CD4-positive, alpha-beta memory T cell (primary cell): ENCODE measurements around the gene IL32. TPM values are rescaled to one million over a fixed set of nuclear protein-coding genes. Genes with fewer than 3 reads are reported as not detected.

ENCODE experiments used
- CTCF ChIA-PET: fragments of 350-600 bp; sonication (Branson Sonifier 250); formaldehyde crosslinking; loops from one replicate; lab custom pipeline; 2021; ENCODE audit warnings: inconsistent platforms; ENCODE audit not compliant: partially characterized antibody; lab: Charles Lee
- POLR2A ChIA-PET: fragments of 350-600 bp; sonication (Branson Sonifier 250); formaldehyde crosslinking; loops from one replicate; lab custom pipeline; 2021; ENCODE audit not compliant: partially characterized antibody; lab: Charles Lee
- DNase-seq, 5 donors: peaks; one replicate each; pipeline versions ENCODE4 v3.0.0 to v3.0.0-alpha.2; 2020 to 2022; ENCODE audit warnings: mixed read lengths in 1 of 5
- H3K27ac ChIP-seq: one replicate; pipeline ENCODE4 v1.7.0; 2013; ENCODE audit warnings: low read depth, low read length
- H3K27me3 ChIP-seq: 2 replicates; pipeline ENCODE4 v1.7.0; 2013; ENCODE audit warnings: mild to moderate bottlenecking, low read length, moderate library complexity; ENCODE audit not compliant: insufficient read depth
- H3K36me3 ChIP-seq: 2 replicates; pipeline ENCODE4 v1.7.0; 2013; ENCODE audit warnings: mild to moderate bottlenecking, low read length, moderate library complexity; ENCODE audit not compliant: insufficient read depth
- H3K4me1 ChIP-seq: 2 replicates; pipeline ENCODE4 v1.7.0; 2013; ENCODE audit warnings: mild to moderate bottlenecking, low read length, moderate library complexity; ENCODE audit not compliant: insufficient read depth
- H3K4me3 ChIP-seq, 2 donors: one replicate each; pipeline ENCODE4 v1.7.0; 2013; ENCODE audit warnings: low read length in 2 of 2, mild to moderate bottlenecking in 1 of 2
- H3K9me3 ChIP-seq, 2 donors: one replicate each; pipeline ENCODE4 v1.7.0; 2013; ENCODE audit warnings: low read length in 2 of 2, control low read depth in 1 of 2; ENCODE audit not compliant: control insufficient read depth in 1 of 2
- H3K27ac Mint-ChIP-seq, 7 donors: one replicate each; pipeline ENCODE4 v1.8.0; 2020 to 2021; ENCODE audit warnings: mixed read lengths in 7 of 7, mild to moderate bottlenecking in 6 of 7, inconsistent platforms in 3 of 7, moderate library complexity in 3 of 7
- H3K27me3 Mint-ChIP-seq, 2 donors: one replicate each; pipeline ENCODE4 v1.8.0; 2020 to 2021; ENCODE audit warnings: mixed read lengths in 2 of 2
- H3K36me3 Mint-ChIP-seq, 2 donors: one replicate each; pipeline ENCODE4 v1.8.0; 2020 to 2021; ENCODE audit warnings: mixed read lengths in 2 of 2, inconsistent platforms in 1 of 2, mild to moderate bottlenecking in 1 of 2
- H3K4me1 Mint-ChIP-seq, 4 donors: one replicate each; pipeline ENCODE4 v1.8.0; 2020 to 2021; ENCODE audit warnings: mixed read lengths in 4 of 4, mild to moderate bottlenecking in 1 of 4
- H3K4me3 Mint-ChIP-seq, 8 donors: one replicate each; pipeline ENCODE4 v1.8.0; 2020 to 2021; ENCODE audit warnings: mixed read lengths in 8 of 8, mild to moderate bottlenecking in 7 of 8, moderate library complexity in 6 of 8, inconsistent platforms in 3 of 8
- H3K9me3 Mint-ChIP-seq, 8 donors: one replicate each; pipeline ENCODE4 v1.8.0; 2020 to 2021; ENCODE audit warnings: mixed read lengths in 8 of 8, mild to moderate bottlenecking in 5 of 8, inconsistent platforms in 3 of 8, moderate library complexity in 1 of 8
- intact Hi-C: fragments of 100-400 bp; cut with micrococcal nuclease; formaldehyde crosslinking; loops from one replicate; pipeline ENCODE4 v1.15.1; 2023
- polyA plus RNA-seq, 2 donors: library from polyadenylated mRNA; unstranded; fragments of 300-500 nt; fragmentation: Illumina TruSeq; gene quantifications; one replicate each; pipeline ENCODE4 v1.2.3, GENCODE V29; 2021
- total RNA-seq, 2 experiments: library from RNA; stranded (reverse); gene quantifications; one replicate each; pipeline ENCODE4 v1.2.3, GENCODE V29; 2021

IL32 gene
- total and polyA plus RNA-seq, 4 experiments from 2014 or later = 752 to 3,174 (median 1,961) TPM

DNA sequence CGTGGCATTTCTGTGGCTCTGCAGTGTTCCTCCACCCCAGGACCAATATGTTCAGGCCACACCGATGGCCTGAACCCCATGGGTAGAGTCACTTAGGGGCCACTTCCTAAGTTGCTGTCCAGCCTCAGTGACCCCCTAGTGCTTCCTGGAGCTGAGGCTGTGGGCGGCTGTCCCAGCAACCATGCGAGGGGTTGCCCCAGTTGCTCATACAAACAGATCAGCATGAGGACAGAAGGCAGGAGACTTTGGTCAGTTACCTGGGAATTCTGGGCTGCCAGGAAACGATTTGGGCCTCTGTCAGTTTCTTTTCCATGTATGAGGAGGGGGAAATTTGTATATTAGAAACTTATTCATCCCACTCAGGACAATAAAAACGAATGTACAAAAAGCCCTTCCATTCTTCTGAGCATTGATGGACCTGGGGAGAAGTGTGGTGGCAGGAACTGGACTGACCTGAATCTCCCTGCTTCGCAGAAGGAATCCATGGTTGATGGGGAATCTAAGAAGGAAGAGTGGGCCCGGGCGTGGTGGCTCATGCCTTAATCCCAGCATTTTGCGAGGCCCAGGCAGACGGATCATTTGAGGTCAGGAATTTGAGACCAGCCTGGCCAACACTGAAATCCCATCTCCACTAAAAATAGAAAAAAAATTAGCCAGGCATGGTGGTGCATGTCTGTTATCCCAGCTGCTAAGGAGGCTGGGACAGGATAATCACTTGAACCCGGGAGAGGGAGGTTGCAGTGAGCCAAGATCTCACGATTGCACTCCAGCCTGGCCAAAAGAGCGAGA lies 4.9 kb upstream of the IL32 start:
- Histone ChIP-seq H3K27me3 (no peaks in the 10 kb centered on the region), H3K9me3 (no peaks in the 10 kb centered on the region), H3K4me3 (no peak overlapping the region), H3K36me3 (no peaks in the 10 kb centered on the region), H3K27ac (peak overlapping the region; percentile 89), H3K4me1 (peaks cover 79% of the 10 kb centered on the region)
- POLR2A ChIA-PET = interaction anchor here (0.9 to 6.7 kb wide), 12 partner anchors 10 to 99 kb away, joined by 3 to 129 read pairs (median 22); partner anchors contain the start of genes TNFRSF12A and ZNF213
- Mint-ChIP-seq H3K36me3 (peaks cover 1 to 18% of the 10 kb centered on the region in 2 donors), H3K4me3 (peak overlapping the region; percentile 77 to 95 (median 90)), H3K4me1 (peaks cover 29 to 75% (median 55%) of the 10 kb centered on the region in 4 donors), H3K27me3 (no peaks in the 10 kb centered on the region), H3K27ac (peak overlapping the region; percentile 83 to 95 (median 90)), H3K9me3 (no peaks in the 10 kb centered on the region)
- DNase-seq = no peak
- intact Hi-C loops = no loop called here
- CTCF ChIA-PET = interaction anchor here (0.9 to 13.3 kb wide), 14 partner anchors 7 to 112 kb away, joined by 3 to 362 read pairs (median 13); partner anchors contain the start of genes ZNF213 and ZSCAN10

DNA sequence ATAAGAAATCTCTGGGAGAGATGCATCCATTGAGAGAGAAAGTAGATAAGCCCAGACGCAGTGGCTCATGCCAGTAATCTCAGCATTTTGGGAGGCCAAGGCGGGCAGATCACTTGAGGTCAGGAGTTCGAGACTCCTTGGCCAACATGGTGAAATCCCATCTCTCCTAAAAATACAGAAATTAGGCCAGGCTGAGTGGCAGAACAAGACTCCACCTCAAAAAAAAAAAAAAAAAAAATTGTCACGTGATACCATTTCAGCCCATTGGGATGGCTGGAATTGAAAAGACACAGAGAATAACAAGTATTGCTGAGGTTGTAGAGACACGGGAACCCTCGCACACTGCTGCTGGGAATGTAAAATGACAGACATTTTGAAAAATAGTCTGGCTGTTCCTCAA lies 2.9 kb upstream of the IL32 start:
- no peak for DNase-seq
- peaks cover 0 to 4% (median 0%) of the 10 kb centered on the region in 8 donors for H3K9me3 Mint-ChIP-seq
- intact Hi-C loops = no loop called here
- peaks cover 17 to 29% of the 10 kb centered on the region in 2 donors for H3K36me3 Mint-ChIP-seq
- peaks cover 63% of the 10 kb centered on the region for H3K4me1 ChIP-seq
- peak overlapping the region in 5 of 7 donors; percentile 77 to 98 (median 95) for H3K27ac Mint-ChIP-seq
- H3K27ac ChIP-seq = no peak overlapping the region
- ChIA-PET CTCF (interaction anchor here (0.7 to 13.3 kb wide), 6 partner anchors 13 to 221 kb away, joined by 3 to 362 read pairs (median 20); partner anchors contain the start of genes ZNF213 and ZSCAN10), POLR2A (interaction anchor here (1.4 to 8.8 kb wide), 6 partner anchors 14 to 96 kb away, joined by 4 to 217 read pairs (median 4); partner anchors contain the start of gene ZSCAN10)
- peaks cover 5% of the 10 kb centered on the region for H3K36me3 ChIP-seq
- peak overlapping the region in 3 of 8 donors; percentile 68 to 100 (median 78) for H3K4me3 Mint-ChIP-seq
- no peaks in the 10 kb centered on the region for H3K27me3 Mint-ChIP-seq
- H3K4me3 ChIP-seq = no peak overlapping the region
- no peaks in the 10 kb centered on the region for H3K27me3 ChIP-seq
- no peaks in the 10 kb centered on the region for H3K9me3 ChIP-seq
- H3K4me1 Mint-ChIP-seq = peaks cover 26 to 77% (median 48%) of the 10 kb centered on the region in 4 donors

DNA sequence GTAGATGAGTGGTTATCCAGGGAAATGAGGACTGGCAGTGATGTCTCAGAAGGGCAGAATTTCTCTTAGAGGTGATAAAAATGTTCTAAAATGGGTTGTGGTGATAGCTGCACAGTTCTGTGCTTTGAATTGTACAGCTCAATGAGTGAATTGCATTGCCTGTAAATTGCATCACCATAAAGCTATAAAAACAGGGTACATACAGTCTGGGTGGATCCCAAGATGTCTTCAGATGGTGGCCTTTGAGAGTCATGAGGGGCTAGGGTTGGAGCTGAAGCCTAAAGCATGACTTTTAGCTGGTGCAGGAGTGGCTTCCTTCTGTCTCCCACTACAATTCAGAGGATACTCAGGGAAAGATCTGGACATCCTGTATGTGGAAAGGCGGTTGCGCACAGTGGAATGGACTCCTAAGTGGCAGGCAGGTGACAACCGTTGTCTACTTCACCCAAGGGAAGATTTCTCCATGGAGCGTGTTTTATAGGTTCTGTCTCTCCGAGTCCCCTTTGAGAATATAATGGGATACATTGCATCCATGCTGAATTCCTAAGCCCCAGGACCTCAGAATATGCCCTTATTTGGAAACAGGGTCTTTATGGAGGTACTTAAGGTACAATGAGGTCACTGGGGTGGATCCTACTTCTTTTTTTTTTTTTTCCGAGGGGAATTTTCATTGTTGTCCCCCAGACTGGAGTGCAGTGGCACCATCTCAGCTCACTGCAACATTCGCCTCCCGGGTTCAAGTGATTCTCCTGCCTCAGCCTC lies 1.6 kb upstream of the IL32 start:
- H3K4me1 Mint-ChIP-seq = peaks cover 32 to 82% (median 53%) of the 10 kb centered on the region in 4 donors
- peak overlapping the region; percentile 91 to 99 (median 96) for H3K27ac Mint-ChIP-seq
- Histone ChIP-seq H3K27me3 (no peaks in the 10 kb centered on the region), H3K9me3 (no peaks in the 10 kb centered on the region), H3K27ac (peak overlapping the region; percentile 98), H3K36me3 (peaks cover 18% of the 10 kb centered on the region), H3K4me3 (no peak overlapping the region), H3K4me1 (peaks cover 68% of the 10 kb centered on the region)
- H3K9me3 Mint-ChIP-seq = peaks cover 0 to 4% (median 0%) of the 10 kb centered on the region in 8 donors
- DNase-seq = no peak
- intact Hi-C loops = no loop called here
- peaks cover 30 to 40% of the 10 kb centered on the region in 2 donors for H3K36me3 Mint-ChIP-seq
- peak overlapping the region; percentile 98 to 100 (median 100) for H3K4me3 Mint-ChIP-seq
- H3K27me3 Mint-ChIP-seq = no peaks in the 10 kb centered on the region
- ChIA-PET POLR2A (interaction anchor here (0.6 to 8.8 kb wide), 14 partner anchors 12 to 144 kb away, joined by 3 to 217 read pairs (median 4); partner anchors contain the start of genes MMP25, ZNF213 and ZSCAN10), CTCF (interaction anchor here (1.5 to 13.3 kb wide), 8 partner anchors 12 to 95 kb away, joined by 3 to 362 read pairs (median 9); partner anchors contain the start of genes ZNF213 and ZSCAN10)

DNA sequence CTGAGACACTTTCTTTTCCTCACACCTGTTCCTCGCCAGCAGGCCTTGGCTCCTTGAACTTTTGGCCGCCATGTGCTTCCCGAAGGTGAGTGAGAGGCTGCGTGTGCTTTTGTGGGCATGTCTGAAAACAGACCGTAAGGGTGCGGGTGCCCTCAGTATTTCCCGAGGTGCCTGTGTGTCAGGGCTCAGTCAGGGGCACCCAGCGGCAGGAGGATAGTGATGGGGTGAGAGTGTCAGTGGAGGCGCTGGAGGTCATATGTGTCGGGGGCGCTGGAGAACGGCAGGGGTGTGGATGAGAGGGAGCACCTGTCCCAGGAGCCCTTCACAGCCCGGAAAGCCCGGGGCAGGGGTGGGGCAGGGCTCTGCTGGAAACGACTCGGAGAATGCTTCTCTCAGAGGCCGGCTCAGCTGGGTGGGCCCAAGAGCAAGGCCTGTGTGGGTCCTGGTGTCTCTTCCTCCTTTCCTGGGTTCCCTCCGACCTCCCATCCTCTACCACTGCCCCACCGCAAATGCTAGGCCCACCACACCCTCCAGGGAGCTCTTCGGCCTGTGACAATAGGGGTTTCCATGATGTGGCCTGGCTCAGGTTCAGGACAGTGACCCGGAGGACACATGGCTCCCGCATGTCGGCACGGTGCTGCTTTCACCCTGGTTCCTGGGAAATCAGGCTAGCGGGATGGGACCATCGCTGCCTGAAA lies 451 bp downstream of the IL32 start:
- peak overlapping the region; percentile 98 for H3K27ac ChIP-seq
- H3K4me1 ChIP-seq = peaks cover 73% of the 10 kb centered on the region
- Mint-ChIP-seq H3K27ac (peak overlapping the region; percentile 91 to 99 (median 96)), H3K27me3 (no peaks in the 10 kb centered on the region), H3K36me3 (peaks cover 46 to 49% of the 10 kb centered on the region in 2 donors), H3K4me1 (peaks cover 35 to 84% (median 56%) of the 10 kb centered on the region in 4 donors), H3K9me3 (peaks cover 0 to 4% (median 0%) of the 10 kb centered on the region in 8 donors), H3K4me3 (peak overlapping the region; percentile 98 to 100 (median 100))
- H3K27me3 ChIP-seq = no peaks in the 10 kb centered on the region
- ChIA-PET CTCF (interaction anchor here (1.0 to 13.3 kb wide), 10 partner anchors 7 to 64 kb away, joined by 3 to 362 read pairs (median 10); partner anchors contain the start of genes ZNF213 and ZSCAN10), POLR2A (interaction anchor here (0.6 to 8.8 kb wide), 31 partner anchors 10 to 378 kb away, joined by 3 to 217 read pairs (median 5); partner anchors contain the start of genes MMP25, NAA60, ZNF213 and ZNF263)
- peak overlapping the region; percentile 98 for H3K4me3 ChIP-seq
- H3K36me3 ChIP-seq = peaks cover 21% of the 10 kb centered on the region
- no peaks in the 10 kb centered on the region for H3K9me3 ChIP-seq
- peak in 1 of 5 donors; percentile 60 for DNase-seq
- intact Hi-C loops = loop anchor here (1.0 kb wide), 1 partner anchor 9 kb away; no protein-coding TSS in a partner anchor

DNA sequence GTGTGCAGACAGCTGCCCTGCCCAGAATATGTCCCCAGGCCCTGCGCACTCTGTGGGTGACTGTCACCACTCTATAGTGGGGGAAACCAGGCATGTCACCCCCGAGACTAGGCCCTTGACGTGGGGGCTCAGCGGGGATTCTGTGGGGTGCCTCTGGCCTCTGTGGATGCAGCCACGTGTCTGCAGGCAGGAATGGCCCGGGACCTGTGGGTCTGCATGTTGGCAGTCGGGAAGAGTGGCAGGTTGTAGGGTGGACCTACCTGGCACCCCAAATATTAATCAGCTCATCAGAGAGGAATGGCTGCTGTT lies 954 bp downstream of the IL32 start:
- H3K4me1 ChIP-seq = peaks cover 78% of the 10 kb centered on the region
- ChIA-PET POLR2A (interaction anchor here (1.0 to 8.8 kb wide), 19 partner anchors 10 to 378 kb away, joined by 3 to 217 read pairs (median 5); partner anchors contain the start of genes NAA60, ZNF213, ZNF263 and ZSCAN10), CTCF (interaction anchor here (1.0 to 13.3 kb wide), 6 partner anchors 7 to 64 kb away, joined by 3 to 362 read pairs (median 14); partner anchors contain the start of genes ZNF213 and ZSCAN10)
- H3K4me1 Mint-ChIP-seq = peaks cover 39 to 89% (median 60%) of the 10 kb centered on the region in 4 donors
- peaks cover 21% of the 10 kb centered on the region for H3K36me3 ChIP-seq
- peak overlapping the region; percentile 98 for H3K4me3 ChIP-seq
- H3K27ac Mint-ChIP-seq = peak overlapping the region; percentile 91 to 99 (median 96)
- H3K27ac ChIP-seq = peak overlapping the region; percentile 98
- no peaks in the 10 kb centered on the region for H3K27me3 Mint-ChIP-seq
- peaks cover 46 to 49% of the 10 kb centered on the region in 2 donors for H3K36me3 Mint-ChIP-seq
- H3K4me3 Mint-ChIP-seq = peak overlapping the region; percentile 98 to 100 (median 100)
- no peaks in the 10 kb centered on the region for H3K9me3 ChIP-seq
- H3K9me3 Mint-ChIP-seq = peaks cover 0 to 4% (median 0%) of the 10 kb centered on the region in 8 donors
- intact Hi-C loops = no loop called here
- H3K27me3 ChIP-seq = no peaks in the 10 kb centered on the region
- no peak for DNase-seq

DNA sequence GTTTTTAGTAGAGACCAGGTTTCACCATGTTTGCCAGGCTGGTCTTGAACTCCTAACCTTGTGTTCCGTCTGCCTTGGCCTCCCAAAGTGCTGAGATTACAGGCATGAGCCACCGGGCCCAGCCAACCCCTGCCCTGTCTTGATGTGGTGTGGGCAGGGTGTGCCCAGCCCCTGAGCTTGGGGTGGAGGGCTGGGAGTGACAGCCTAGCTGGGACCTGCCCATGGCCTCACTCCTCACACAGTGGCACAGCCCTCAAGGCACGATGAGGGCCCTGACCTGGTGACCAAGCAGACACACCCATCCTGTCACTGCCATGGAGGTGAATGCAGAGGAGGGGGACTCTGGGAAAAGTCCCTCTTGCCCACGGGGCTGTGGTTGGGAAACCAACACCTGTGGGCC lies 3.0 kb downstream of the IL32 start:
- H3K4me3 ChIP-seq = peak overlapping the region; percentile 98
- H3K27me3 Mint-ChIP-seq = no peaks in the 10 kb centered on the region
- DNase-seq = peak in 1 of 5 donors; percentile 38
- ChIA-PET POLR2A (interaction anchor here (0.6 to 8.8 kb wide), 10 partner anchors 8 to 66 kb away, joined by 3 to 217 read pairs (median 18); partner anchors contain the start of genes ZNF213 and ZSCAN10), CTCF (interaction anchor here (1.3 to 13.3 kb wide), 4 partner anchors 9 to 61 kb away, joined by 4 to 249 read pairs (median 15); partner anchors contain the start of gene ZSCAN10)
- H3K27ac ChIP-seq = peak overlapping the region; percentile 98
- peaks cover 44 to 94% (median 62%) of the 10 kb centered on the region in 4 donors for H3K4me1 Mint-ChIP-seq
- H3K36me3 Mint-ChIP-seq = peaks cover 46 to 49% of the 10 kb centered on the region in 2 donors
- H3K9me3 Mint-ChIP-seq = peaks cover 0 to 5% (median 0%) of the 10 kb centered on the region in 8 donors
- H3K4me1 ChIP-seq = peaks cover 78% of the 10 kb centered on the region
- intact Hi-C loops = no loop called here
- H3K27me3 ChIP-seq = no peaks in the 10 kb centered on the region
- H3K4me3 Mint-ChIP-seq = peak overlapping the region; percentile 96 to 100 (median 99)
- peaks cover 21% of the 10 kb centered on the region for H3K36me3 ChIP-seq
- H3K27ac Mint-ChIP-seq = peak overlapping the region; percentile 91 to 99 (median 96)
- no peaks in the 10 kb centered on the region for H3K9me3 ChIP-seq
